ENCODE data around the gene RHEBL1.
A peak's percentile ranks its signal among the peaks of the same experiment; 100 is the strongest.

The RHEBL1 gene

GRCh38 chr12:49058366-49059044 is 11.3 kb downstream of the RHEBL1 start:
- peak overlapping the region; percentile 93 for H3K9ac ChIP-seq (ENCODE audit: low read length)
- H3K9me3 ChIP-seq (ENCODE audit: insufficient read depth, low read length): no peaks in the 10 kb centered on the region
- H3K27ac ChIP-seq (ENCODE audit: low read length): peak overlapping the region; percentile 74; the same call in 1 of the 2 replicates
- H3K4me3 ChIP-seq (ENCODE audit: low read length): peak overlapping the region; percentile 96
- peaks cover 20% of the 10 kb centered on the region for H3K36me3 ChIP-seq (replicated peaks; ENCODE audit: low read depth, low read length)
- no peaks in the 10 kb centered on the region for H3K27me3 ChIP-seq (ENCODE audit: low read depth, low read length)
- peak overlapping the region; percentile 97 for H3K4me2 ChIP-seq (ENCODE audit: low read length)
- no peak for TF ChIP-seq CTCF (IDR thresholded peaks at IDR 0.05; ENCODE audit: low read depth, low read length)
- TF ChIP-seq EZH2phosphoT487 (IDR thresholded peaks at IDR 0.05; ENCODE audit: low read depth): no peak
- peaks cover 55% of the 10 kb centered on the region for H4K20me1 ChIP-seq (ENCODE audit: insufficient read depth, low read length)
- peaks cover 77% of the 10 kb centered on the region for H3K79me2 ChIP-seq (ENCODE audit: low read length)
- peaks cover 38% of the 10 kb centered on the region for H3K4me1 ChIP-seq (ENCODE audit: low read length)
- H2AFZ ChIP-seq (ENCODE audit: low read depth, low read length): no peak overlapping the region

GRCh38 chr12:49057888-49058287 is 11.9 kb downstream of the RHEBL1 start:
- no peak for TF ChIP-seq CTCF (IDR thresholded peaks at IDR 0.05; ENCODE audit: low read depth, low read length)
- no peak for TF ChIP-seq EZH2phosphoT487 (IDR thresholded peaks at IDR 0.05; ENCODE audit: low read depth)
- Histone ChIP-seq H3K4me3 (ENCODE audit: low read length) (peak overlapping the region; percentile 96), H3K4me2 (ENCODE audit: low read length) (peak overlapping the region; percentile 97), H3K4me1 (ENCODE audit: low read length) (peaks cover 38% of the 10 kb centered on the region), H3K36me3 (replicated peaks; ENCODE audit: low read depth, low read length) (peaks cover 26% of the 10 kb centered on the region), H3K27ac (ENCODE audit: low read length) (no peak overlapping the region), H3K79me2 (ENCODE audit: low read length) (peaks cover 77% of the 10 kb centered on the region), H3K27me3 (ENCODE audit: low read depth, low read length) (no peaks in the 10 kb centered on the region), H3K9ac (ENCODE audit: low read length) (peak overlapping the region; percentile 93), H3K9me3 (ENCODE audit: insufficient read depth, low read length) (no peaks in the 10 kb centered on the region), H2AFZ (ENCODE audit: low read depth, low read length) (no peak overlapping the region), H4K20me1 (ENCODE audit: insufficient read depth, low read length) (peaks cover 55% of the 10 kb centered on the region)

GRCh38 chr12:49055978-49056754 is 13.6 kb downstream of the RHEBL1 start:
- peaks cover 34% of the 10 kb centered on the region for H3K4me1 ChIP-seq (ENCODE audit: low read length)
- peaks cover 73% of the 10 kb centered on the region for H3K79me2 ChIP-seq (ENCODE audit: low read length)
- no peak overlapping the region for H3K9ac ChIP-seq (ENCODE audit: low read length)
- no peaks in the 10 kb centered on the region for H3K27me3 ChIP-seq (ENCODE audit: low read depth, low read length)
- TF ChIP-seq EZH2phosphoT487 (IDR thresholded peaks at IDR 0.05; ENCODE audit: low read depth) (no peak), CTCF (IDR thresholded peaks at IDR 0.05; ENCODE audit: low read depth, low read length) (no peak)
- peak overlapping the region; percentile 97 for H3K4me2 ChIP-seq (ENCODE audit: low read length)
- H2AFZ ChIP-seq (ENCODE audit: low read depth, low read length): no peak overlapping the region
- H4K20me1 ChIP-seq (ENCODE audit: insufficient read depth, low read length): peaks cover 55% of the 10 kb centered on the region
- no peaks in the 10 kb centered on the region for H3K9me3 ChIP-seq (ENCODE audit: insufficient read depth, low read length)
- peak overlapping the region; percentile 96; the same call in 1 of the 2 replicates for H3K4me3 ChIP-seq (ENCODE audit: low read length)
- H3K36me3 ChIP-seq (replicated peaks; ENCODE audit: low read depth, low read length): peaks cover 35% of the 10 kb centered on the region
- no peak overlapping the region for H3K27ac ChIP-seq (ENCODE audit: low read length)

GRCh38 chr12:49055092-49055491 is 14.7 kb downstream of the RHEBL1 start:
- Histone ChIP-seq H3K4me3 (ENCODE audit: low read length) (no peak overlapping the region), H3K79me2 (ENCODE audit: low read length) (peaks cover 63% of the 10 kb centered on the region), H3K9ac (ENCODE audit: low read length) (no peak overlapping the region), H3K36me3 (replicated peaks; ENCODE audit: low read depth, low read length) (peaks cover 43% of the 10 kb centered on the region), H2AFZ (ENCODE audit: low read depth, low read length) (no peak overlapping the region), H3K9me3 (ENCODE audit: insufficient read depth, low read length) (no peaks in the 10 kb centered on the region), H3K27me3 (ENCODE audit: low read depth, low read length) (no peaks in the 10 kb centered on the region), H3K27ac (ENCODE audit: low read length) (no peak overlapping the region), H3K4me1 (ENCODE audit: low read length) (peaks cover 34% of the 10 kb centered on the region), H4K20me1 (ENCODE audit: insufficient read depth, low read length) (peaks cover 55% of the 10 kb centered on the region), H3K4me2 (ENCODE audit: low read length) (no peak overlapping the region)
- no peak for TF ChIP-seq EZH2phosphoT487 (IDR thresholded peaks at IDR 0.05; ENCODE audit: low read depth)
- TF ChIP-seq CTCF (IDR thresholded peaks at IDR 0.05; ENCODE audit: low read depth, low read length): no peak
